Suprapubic skin (tissue), 4 donors: ENCODE results near the gene NAPA. TPM values are rescaled to one million over a fixed set of nuclear protein-coding genes. Genes with fewer than 3 reads are reported as not detected.

Experiments used
- DNase-seq, 2 donors: peaks; one replicate each; pipeline ENCODE4 v3.0.0-alpha.2; 2019; ENCODE audit warnings: low spot score in 2 of 2
- H3K27ac ChIP-seq: fragments of 200-600 bp; sonication (generic); one replicate; pipeline ENCODE4 v1.5.1; 2019
- H3K27me3 ChIP-seq: fragments of 200-600 bp; sonication (generic); one replicate; pipeline ENCODE4 v1.5.1; 2019
- H3K36me3 ChIP-seq: fragments of 200-600 bp; sonication (generic); one replicate; pipeline ENCODE4 v1.5.1; 2019
- H3K4me1 ChIP-seq: fragments of 200-600 bp; sonication (generic); one replicate; pipeline ENCODE4 v1.5.1; 2019
- H3K4me3 ChIP-seq: fragments of 200-600 bp; sonication (generic); one replicate; pipeline ENCODE4 v1.5.1; 2019; ENCODE audit warnings: mild to moderate bottlenecking
- H3K9me3 ChIP-seq: fragments of 200-600 bp; sonication (generic); one replicate; pipeline ENCODE4 v1.5.1; 2019
- EP300 ChIP-seq: sonication (generic); formaldehyde crosslinking; IDR thresholded peaks from one replicate; pipeline ENCODE4 v1.6.1; 2017; ENCODE audit warnings: antibody characterized with exemption
- POLR2A ChIP-seq, 2 donors: fragments of 450-650 bp; IDR thresholded peaks; one replicate each; pipeline ENCODE4 v1.6.1; 2017; ENCODE audit warnings: antibody characterized with exemption in 2 of 2, mild to moderate bottlenecking in 2 of 2, moderate library complexity in 2 of 2
- POLR2AphosphoS5 ChIP-seq, 3 donors: sonication (generic); formaldehyde crosslinking; IDR thresholded peaks; one replicate each; pipeline ENCODE4 v1.6.1; 2017; ENCODE audit warnings: antibody characterized with exemption in 3 of 3
- WGBS: methylation state at CpG from one replicate; pipeline ENCODE4 v1.1.5; 2018; 5-methylcytosine and 5-hydroxymethylcytosine counted together
- total RNA-seq, 4 donors: library from RNA; depleted of rRNA; stranded (reverse); fragments of >200 nt; gene quantifications; one replicate each; pipeline ENCODE4 v1.1.0, GENCODE V29; 2016
- TF ChIP-seq, protein P1 (sequence below), 2 donors: fragments of 200-600 bp in 1 of 2; fragments of 450-650 bp in 1 of 2; sonication (generic) in 1 of 2; IDR thresholded peaks; one replicate each; pipeline ENCODE4 v1.5.1; 2016 to 2019; ENCODE audit warnings: antibody characterized with exemption in 2 of 2, mild to moderate bottlenecking in 1 of 2, moderate library complexity in 1 of 2

The NAPA gene
- total RNA-seq, 4 donors from 2014 or later = 170 to 232 (median 193) TPM

DNA sequence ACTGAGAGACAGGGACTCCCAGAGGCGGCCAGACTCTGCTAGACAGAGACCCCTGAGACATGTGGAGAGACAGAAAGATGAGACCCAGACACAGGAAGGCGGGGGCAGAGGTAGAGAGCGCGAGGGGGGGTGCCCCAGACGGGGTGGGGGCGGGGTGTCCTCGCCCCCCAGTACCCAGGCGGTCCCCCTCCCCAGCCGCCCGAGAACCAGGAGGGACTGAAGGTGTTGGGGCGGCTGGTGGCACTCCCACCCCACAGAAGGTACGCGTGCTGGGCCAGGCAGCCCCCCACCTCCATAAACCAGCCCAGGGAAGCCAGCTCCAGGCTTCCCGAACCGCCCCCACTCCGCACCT, 43.5 kb downstream of the NAPA start:
- Histone ChIP-seq H3K4me3 (peak overlapping the region; percentile 1), H3K27ac (no peak overlapping the region), H3K9me3 (no peaks in the 10 kb centered on the region), H3K36me3 (no peaks in the 10 kb centered on the region), H3K27me3 (peaks cover 76% of the 10 kb centered on the region), H3K4me1 (peaks cover 15% of the 10 kb centered on the region)
- DNase-seq = no peak
- TF ChIP-seq EP300 = no peak
- TF ChIP-seq, protein P1, sequence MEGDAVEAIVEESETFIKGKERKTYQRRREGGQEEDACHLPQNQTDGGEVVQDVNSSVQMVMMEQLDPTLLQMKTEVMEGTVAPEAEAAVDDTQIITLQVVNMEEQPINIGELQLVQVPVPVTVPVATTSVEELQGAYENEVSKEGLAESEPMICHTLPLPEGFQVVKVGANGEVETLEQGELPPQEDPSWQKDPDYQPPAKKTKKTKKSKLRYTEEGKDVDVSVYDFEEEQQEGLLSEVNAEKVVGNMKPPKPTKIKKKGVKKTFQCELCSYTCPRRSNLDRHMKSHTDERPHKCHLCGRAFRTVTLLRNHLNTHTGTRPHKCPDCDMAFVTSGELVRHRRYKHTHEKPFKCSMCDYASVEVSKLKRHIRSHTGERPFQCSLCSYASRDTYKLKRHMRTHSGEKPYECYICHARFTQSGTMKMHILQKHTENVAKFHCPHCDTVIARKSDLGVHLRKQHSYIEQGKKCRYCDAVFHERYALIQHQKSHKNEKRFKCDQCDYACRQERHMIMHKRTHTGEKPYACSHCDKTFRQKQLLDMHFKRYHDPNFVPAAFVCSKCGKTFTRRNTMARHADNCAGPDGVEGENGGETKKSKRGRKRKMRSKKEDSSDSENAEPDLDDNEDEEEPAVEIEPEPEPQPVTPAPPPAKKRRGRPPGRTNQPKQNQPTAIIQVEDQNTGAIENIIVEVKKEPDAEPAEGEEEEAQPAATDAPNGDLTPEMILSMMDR (IDR thresholded peaks at IDR 0.05) = no peak
- TF ChIP-seq POLR2A (IDR thresholded peaks at IDR 0.05) = no peak
- TF ChIP-seq POLR2AphosphoS5 (IDR thresholded peaks at IDR 0.05) = no peak
- 4% methylated on average over 11 of the region's 16 CpGs for WGBS

DNA sequence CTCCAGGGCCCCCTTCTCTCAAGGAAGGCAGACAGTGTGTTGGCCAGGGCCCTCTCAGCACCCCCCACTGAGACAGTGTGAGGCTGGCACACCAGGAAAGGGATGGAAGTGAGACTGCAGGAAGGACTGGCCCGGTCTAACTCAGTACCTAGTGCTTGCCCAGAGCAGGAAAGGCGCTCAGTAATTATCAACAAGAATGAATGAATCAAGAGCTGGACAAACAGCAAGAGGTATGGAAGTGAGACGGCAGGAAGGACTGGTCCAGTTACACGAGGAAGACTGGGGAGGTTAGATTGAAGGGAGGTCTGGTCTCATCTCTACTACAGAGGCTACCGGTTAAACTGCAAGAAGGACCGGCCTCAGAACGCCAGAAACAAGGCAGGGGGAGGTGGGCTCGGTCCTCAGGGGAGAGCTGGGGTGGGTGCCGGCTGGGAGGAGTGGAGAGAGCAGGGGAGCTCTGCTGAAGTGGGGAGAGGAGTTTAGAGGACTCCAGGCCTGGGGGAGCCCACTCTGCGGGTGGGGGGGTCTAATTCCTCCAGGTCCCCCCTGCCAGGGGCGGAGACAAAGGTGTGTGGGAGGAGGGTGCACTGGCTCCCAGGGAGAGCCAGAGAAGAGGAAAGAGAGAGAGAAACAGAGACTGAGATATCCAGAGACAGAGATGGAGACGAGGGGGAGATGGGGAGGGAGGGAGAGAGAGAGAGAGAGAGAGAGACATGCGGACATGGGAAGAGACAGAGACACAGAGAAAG, 44.2 kb downstream of the NAPA start:
- TF ChIP-seq, protein P1 (IDR thresholded peaks at IDR 0.05) = no peak
- TF ChIP-seq EP300 = no peak
- TF ChIP-seq POLR2AphosphoS5 (IDR thresholded peaks at IDR 0.05) = no peak
- no peak for TF ChIP-seq POLR2A (IDR thresholded peaks at IDR 0.05)
- Histone ChIP-seq H3K27me3 (peaks cover 83% of the 10 kb centered on the region), H3K4me3 (no peak overlapping the region), H3K4me1 (peaks cover 15% of the 10 kb centered on the region), H3K36me3 (no peaks in the 10 kb centered on the region), H3K9me3 (no peaks in the 10 kb centered on the region), H3K27ac (no peak overlapping the region)
- DNase-seq = no peak
- 22% methylated on average over 13 of the region's 13 CpGs for WGBS

DNA sequence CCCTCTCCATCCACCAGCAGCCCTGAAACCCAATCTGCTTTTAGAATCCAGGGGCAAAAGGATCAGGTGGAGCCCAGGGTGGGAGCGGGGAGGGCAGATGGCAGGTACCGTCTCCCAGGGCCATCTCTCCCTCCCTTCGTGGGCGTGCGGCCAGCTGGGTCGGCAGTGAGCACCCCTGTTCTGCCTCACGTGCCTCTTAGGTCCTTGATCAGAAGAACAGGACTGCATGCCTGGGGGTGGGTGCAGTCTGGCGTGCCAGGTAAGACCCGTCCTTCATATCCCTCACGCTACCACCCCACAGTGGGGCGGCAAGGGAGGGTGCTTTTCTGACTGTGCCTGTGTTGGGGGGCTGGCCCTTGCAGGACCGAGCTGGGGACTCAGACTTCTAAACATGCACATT, 45.1 kb downstream of the NAPA start:
- no CpG with 5 or more reads among the region's 12 CpGs for WGBS
- Histone ChIP-seq H3K9me3 (no peaks in the 10 kb centered on the region), H3K27me3 (peaks cover 87% of the 10 kb centered on the region), H3K27ac (no peak overlapping the region), H3K4me3 (no peak overlapping the region), H3K4me1 (peaks cover 15% of the 10 kb centered on the region), H3K36me3 (no peaks in the 10 kb centered on the region)
- TF ChIP-seq, protein P1 (IDR thresholded peaks at IDR 0.05) = no peak
- TF ChIP-seq POLR2A (IDR thresholded peaks at IDR 0.05) (no peak), POLR2AphosphoS5 (IDR thresholded peaks at IDR 0.05) (no peak), EP300 (no peak)
- DNase-seq = no peak

DNA sequence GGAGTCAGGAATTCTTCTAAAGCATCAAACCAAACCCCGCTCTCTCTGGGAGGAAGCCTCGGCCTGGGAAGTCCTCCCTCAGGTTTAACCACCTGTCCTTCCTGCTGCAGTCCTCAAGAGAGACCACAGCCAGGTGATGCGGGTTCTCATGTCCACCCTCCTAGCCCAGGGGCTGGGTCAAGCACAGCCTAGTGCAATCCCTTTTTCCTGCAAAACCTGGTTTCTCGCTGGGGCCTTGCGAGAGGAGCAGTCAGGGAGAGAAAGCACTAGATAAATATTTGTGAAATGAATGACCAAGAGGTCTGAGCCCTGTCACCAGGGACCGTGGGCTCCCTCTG, 45.5 kb downstream of the NAPA start:
- H3K9me3 ChIP-seq = no peaks in the 10 kb centered on the region
- H3K36me3 ChIP-seq = no peaks in the 10 kb centered on the region
- H3K4me1 ChIP-seq = peaks cover 15% of the 10 kb centered on the region
- TF ChIP-seq EP300 = no peak
- no peak for TF ChIP-seq POLR2A (IDR thresholded peaks at IDR 0.05)
- TF ChIP-seq, protein P1 (IDR thresholded peaks at IDR 0.05) = no peak
- no peak for TF ChIP-seq POLR2AphosphoS5 (IDR thresholded peaks at IDR 0.05)
- H3K4me3 ChIP-seq = no peak overlapping the region
- no peak overlapping the region for H3K27ac ChIP-seq
- H3K27me3 ChIP-seq = peaks cover 84% of the 10 kb centered on the region
- WGBS = 25% methylated on average over 6 of the region's 6 CpGs
- no peak for DNase-seq

DNA sequence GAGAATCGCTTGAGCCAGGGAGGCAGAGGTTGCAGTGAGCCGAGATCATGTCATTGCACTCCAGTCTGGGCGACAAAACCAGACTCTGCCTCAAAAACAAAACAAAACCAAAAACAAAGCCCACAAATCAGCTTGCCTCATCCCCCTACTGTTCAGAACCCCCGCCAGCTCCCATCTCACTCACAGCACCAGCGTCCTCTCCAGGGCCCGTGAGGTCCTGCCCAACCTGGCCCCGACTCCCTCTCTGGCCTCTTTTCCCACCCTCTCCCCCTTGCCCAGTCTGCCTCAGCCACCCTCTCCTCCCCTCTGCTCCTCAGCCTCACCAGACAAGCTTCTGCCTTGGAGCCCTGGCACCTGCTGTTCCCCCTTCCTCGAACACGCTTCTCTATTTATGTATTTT, 46.9 kb downstream of the NAPA start:
- 44% methylated on average over 9 of the region's 9 CpGs for WGBS
- Histone ChIP-seq H3K27ac (no peak overlapping the region), H3K4me1 (peaks cover 15% of the 10 kb centered on the region), H3K4me3 (no peak overlapping the region), H3K9me3 (no peaks in the 10 kb centered on the region), H3K27me3 (peaks cover 71% of the 10 kb centered on the region), H3K36me3 (no peaks in the 10 kb centered on the region)
- no peak for DNase-seq
- TF ChIP-seq EP300 (no peak), POLR2AphosphoS5 (IDR thresholded peaks at IDR 0.05) (no peak), POLR2A (IDR thresholded peaks at IDR 0.05) (no peak)
- TF ChIP-seq, protein P1 (IDR thresholded peaks at IDR 0.05) = no peak
